ENCODE measurements around the gene DEFB131B.
"Not testable (repeated sequence)": the region's sequence is repeated elsewhere in the genome, so short reads cannot be mapped to it uniquely, and the experiment has no call there.

DEFB131B gene

GRCh38 chr11:71878059-71878458 lies at the start of gene DEFB131B:
Gene DEFB131B (plus strand): TSS chr11:71878453. CDS start chr11:71878453, 0 bp downstream.
- POLR2A ChIA-PET; CTCF ChIA-PET; DNase-seq (ENCODE audit: extremely low spot score): not testable (repeated sequence)

- CTCF ChIA-PET; POLR2A ChIA-PET; DNase-seq (ENCODE audit: extremely low spot score): not testable (repeated sequence)
Measured at GRCh38 chr11:71829247-71829646, 49.0 kb upstream of the DEFB131B start.

- CTCF ChIA-PET; POLR2A ChIA-PET; DNase-seq (ENCODE audit: extremely low spot score): not testable (repeated sequence)
Measured at GRCh38 chr11:71829686-71830085, 48.6 kb upstream of the DEFB131B start.

- CTCF ChIA-PET; POLR2A ChIA-PET; DNase-seq (ENCODE audit: extremely low spot score): not testable (repeated sequence)
Measured at GRCh38 chr11:71832811-71833210, 45.4 kb upstream of the DEFB131B start, which contains the start of gene DEFB108B. Gene DEFB108B (plus strand): TSS chr11:71833200. CDS start chr11:71833200, 0 bp downstream.

- DNase-seq (ENCODE audit: extremely low spot score); CTCF ChIA-PET; POLR2A ChIA-PET: not testable (repeated sequence)
Measured at GRCh38 chr11:71842720-71843119, 35.5 kb upstream of the DEFB131B start.

- DNase-seq (ENCODE audit: extremely low spot score); POLR2A ChIA-PET; CTCF ChIA-PET: not testable (repeated sequence)
Measured at GRCh38 chr11:71843355-71843754, 34.9 kb upstream of the DEFB131B start.

- DNase-seq (ENCODE audit: extremely low spot score), result no peak
- TF ChIP-seq CTCF (IDR thresholded peaks at IDR 0.05; ENCODE audit: control extremely low read depth, extremely low read depth, low read depth, missing control alignments), result no peak
- ChIA-PET POLR2A (no interaction called here), CTCF (no interaction called here)
Measured at GRCh38 chr11:71843858-71844257, 34.4 kb upstream of the DEFB131B start.

- DNase-seq (ENCODE audit: extremely low spot score); CTCF ChIA-PET; POLR2A ChIA-PET: not testable (repeated sequence)
Measured at GRCh38 chr11:71853895-71854294, 24.4 kb upstream of the DEFB131B start.

- POLR2A ChIA-PET; CTCF ChIA-PET; DNase-seq (ENCODE audit: extremely low spot score): not testable (repeated sequence)
Measured at GRCh38 chr11:71855880-71856279, 22.4 kb upstream of the DEFB131B start.

- CTCF ChIA-PET; DNase-seq (ENCODE audit: extremely low spot score); POLR2A ChIA-PET: not testable (repeated sequence)
Measured at GRCh38 chr11:71860835-71861234, 17.4 kb upstream of the DEFB131B start.

GRCh38 chr11:71863978-71864627 lies 14.2 kb upstream of the DEFB131B start:
- TF ChIP-seq CTCF (IDR thresholded peaks at IDR 0.05; ENCODE audit: control extremely low read depth, extremely low read depth, low read depth, missing control alignments), result peak; percentile 72
- CTCF ChIA-PET, result interaction anchor here (0.6 to 1.3 kb wide), 5 partner anchors 64 to 925 kb away, joined by 3 to 5 read pairs (median 3); no protein-coding TSS in a partner anchor
- POLR2A ChIA-PET; DNase-seq (ENCODE audit: extremely low spot score): not testable (repeated sequence)

GRCh38 chr11:71867209-71867608 lies 11.0 kb upstream of the DEFB131B start:
- CTCF ChIA-PET; DNase-seq (ENCODE audit: extremely low spot score); POLR2A ChIA-PET: not testable (repeated sequence)

- CTCF ChIA-PET; DNase-seq (ENCODE audit: extremely low spot score); POLR2A ChIA-PET: not testable (repeated sequence)
Measured at GRCh38 chr11:71869931-71870330, 8.3 kb upstream of the DEFB131B start.

- POLR2A ChIA-PET; CTCF ChIA-PET; DNase-seq (ENCODE audit: extremely low spot score): not testable (repeated sequence)
Measured at GRCh38 chr11:71870661-71871060, 7.6 kb upstream of the DEFB131B start.

GRCh38 chr11:71876262-71876661 lies 2.0 kb upstream of the DEFB131B start:
- POLR2A ChIA-PET; CTCF ChIA-PET; DNase-seq (ENCODE audit: extremely low spot score): not testable (repeated sequence)

- CTCF ChIA-PET; POLR2A ChIA-PET; DNase-seq (ENCODE audit: extremely low spot score): not testable (repeated sequence)
Measured at GRCh38 chr11:71885806-71886205, 7.6 kb downstream of the DEFB131B start.

- CTCF ChIA-PET; DNase-seq (ENCODE audit: extremely low spot score); POLR2A ChIA-PET: not testable (repeated sequence)
Measured at GRCh38 chr11:71888335-71889010, 10.2 kb downstream of the DEFB131B start.
